Measurements from ENCODE around the gene BLTP2.

DNA sequence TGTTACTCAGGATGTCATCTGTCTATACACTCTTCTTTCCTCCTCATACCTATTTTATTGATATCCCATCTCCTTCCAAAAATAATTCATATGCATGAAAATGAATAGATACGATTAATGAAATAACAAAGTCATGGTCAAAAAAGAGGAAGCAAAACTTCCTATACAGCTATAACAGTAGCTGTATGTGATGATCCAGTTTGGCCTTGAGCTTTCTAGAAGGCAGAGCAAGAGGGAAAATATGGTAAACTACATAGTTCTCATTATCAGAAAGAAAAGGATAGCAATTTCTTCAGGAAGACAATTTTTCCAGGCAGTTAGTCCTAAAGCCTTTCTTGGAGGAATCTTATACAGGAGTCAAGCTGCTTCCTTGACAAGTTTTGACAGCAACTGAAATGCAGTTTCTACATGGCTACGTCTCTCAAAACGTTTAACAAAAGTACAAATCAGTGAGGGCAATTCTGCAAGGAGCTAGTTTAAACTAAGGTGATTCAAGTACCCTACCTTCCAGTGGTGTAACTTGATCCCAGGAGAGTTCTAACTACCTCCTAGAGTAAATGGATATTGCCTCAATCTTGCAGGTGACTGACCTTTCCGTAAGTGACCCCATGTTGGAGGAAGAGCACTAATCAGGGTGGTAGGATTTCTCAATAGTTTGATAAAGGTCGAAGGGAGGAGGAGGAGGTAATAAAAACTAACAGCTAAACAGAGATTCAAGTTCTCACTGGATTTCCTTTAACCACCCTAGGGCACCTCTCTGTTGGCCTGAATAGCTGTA is 47.2 kb downstream of the BLTP2 start:
- TF ChIP-seq, protein P1, sequence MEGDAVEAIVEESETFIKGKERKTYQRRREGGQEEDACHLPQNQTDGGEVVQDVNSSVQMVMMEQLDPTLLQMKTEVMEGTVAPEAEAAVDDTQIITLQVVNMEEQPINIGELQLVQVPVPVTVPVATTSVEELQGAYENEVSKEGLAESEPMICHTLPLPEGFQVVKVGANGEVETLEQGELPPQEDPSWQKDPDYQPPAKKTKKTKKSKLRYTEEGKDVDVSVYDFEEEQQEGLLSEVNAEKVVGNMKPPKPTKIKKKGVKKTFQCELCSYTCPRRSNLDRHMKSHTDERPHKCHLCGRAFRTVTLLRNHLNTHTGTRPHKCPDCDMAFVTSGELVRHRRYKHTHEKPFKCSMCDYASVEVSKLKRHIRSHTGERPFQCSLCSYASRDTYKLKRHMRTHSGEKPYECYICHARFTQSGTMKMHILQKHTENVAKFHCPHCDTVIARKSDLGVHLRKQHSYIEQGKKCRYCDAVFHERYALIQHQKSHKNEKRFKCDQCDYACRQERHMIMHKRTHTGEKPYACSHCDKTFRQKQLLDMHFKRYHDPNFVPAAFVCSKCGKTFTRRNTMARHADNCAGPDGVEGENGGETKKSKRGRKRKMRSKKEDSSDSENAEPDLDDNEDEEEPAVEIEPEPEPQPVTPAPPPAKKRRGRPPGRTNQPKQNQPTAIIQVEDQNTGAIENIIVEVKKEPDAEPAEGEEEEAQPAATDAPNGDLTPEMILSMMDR (IDR thresholded peaks at IDR 0.05), result no peak
- TF ChIP-seq EP300 (IDR thresholded peaks at IDR 0.05) (no peak), POLR2A (IDR thresholded peaks at IDR 0.05; ENCODE audit: low read depth) (no peak)
